BLaER1 treated with 17β-estradiol and CSF1 and Interleukin-3, amounts not matched to agents 10 nM and 100 nM (cell line): ENCODE measurements around the gene AK4.
A peak's percentile ranks its signal among the peaks of the same experiment; 100 is the strongest.
"Not testable (repeated sequence)": the region's sequence is repeated elsewhere in the genome, so short reads cannot be mapped to it uniquely, and the experiment has no call there.

Source experiments
- H3K27ac ChIP-seq, 11 experiments: shearing (Covaris generic); formaldehyde crosslinking; 2 replicates each; pipeline ENCODE4 v1.8.1; 2022
- H3K27me3 ChIP-seq, 11 experiments: shearing (Covaris generic); formaldehyde crosslinking; 2 replicates each; pipeline ENCODE4 v1.8.1; 2022
- H3K36me3 ChIP-seq, 11 experiments: shearing (Covaris generic); formaldehyde crosslinking; 2 replicates each; pipeline ENCODE4 v1.8.1; 2022
- H3K4me1 ChIP-seq, 10 experiments: shearing (Covaris generic); formaldehyde crosslinking; 2 replicates each; pipeline ENCODE4 v1.8.1; 2022
- H3K4me2 ChIP-seq, 11 experiments: shearing (Covaris generic); formaldehyde crosslinking; 2 replicates each; pipeline ENCODE4 v1.8.1; 2022
- H3K4me3 ChIP-seq, 10 experiments: shearing (Covaris generic); formaldehyde crosslinking; 2 replicates each; pipeline ENCODE4 v1.8.1; 2022
- H3K9ac ChIP-seq, 11 experiments: shearing (Covaris generic); formaldehyde crosslinking; 2 replicates each; pipeline ENCODE4 v1.8.1; 2022
- H3K9me3 ChIP-seq, 11 experiments: shearing (Covaris generic); formaldehyde crosslinking; replicated peaks in 1 of 11; 2 replicates each; pipeline ENCODE4 v1.8.1; 2022
- H4K20me1 ChIP-seq, 11 experiments: shearing (Covaris generic); formaldehyde crosslinking; 2 replicates each; pipeline ENCODE4 v1.8.1; 2022
- Cebpa-rat ChIP-seq, 11 experiments: shearing (Covaris generic); IDR thresholded peaks; 2 replicates each; pipeline ENCODE4 v1.8.1; 2022

AK4 gene

GRCh38 chr1:65233782-65234181 lies 85.8 kb downstream of the AK4 start:
- Histone ChIP-seq H3K27ac (no peak overlapping the region), H3K27me3 (no peaks in the 10 kb centered on the region), H3K4me2 (no peak overlapping the region), H3K4me1 (peaks cover 0 to 10% (median 4%) of the 10 kb centered on the region in 10 experiments; a peak in 5 of 20 replicates), H4K20me1 (no peaks in the 10 kb centered on the region), H3K9me3 (peaks cover 0 to 26% (median 12%) of the 10 kb centered on the region in 11 experiments; a peak in 13 of 22 replicates), H3K9ac (no peak overlapping the region), H3K36me3 (peaks cover 0 to 13% (median 6%) of the 10 kb centered on the region in 11 experiments; a peak in 11 of 22 replicates), H3K4me3 (no peak overlapping the region)
- no peak for TF ChIP-seq Cebpa-rat (IDR thresholded peaks at IDR 0.05)

DNA sequence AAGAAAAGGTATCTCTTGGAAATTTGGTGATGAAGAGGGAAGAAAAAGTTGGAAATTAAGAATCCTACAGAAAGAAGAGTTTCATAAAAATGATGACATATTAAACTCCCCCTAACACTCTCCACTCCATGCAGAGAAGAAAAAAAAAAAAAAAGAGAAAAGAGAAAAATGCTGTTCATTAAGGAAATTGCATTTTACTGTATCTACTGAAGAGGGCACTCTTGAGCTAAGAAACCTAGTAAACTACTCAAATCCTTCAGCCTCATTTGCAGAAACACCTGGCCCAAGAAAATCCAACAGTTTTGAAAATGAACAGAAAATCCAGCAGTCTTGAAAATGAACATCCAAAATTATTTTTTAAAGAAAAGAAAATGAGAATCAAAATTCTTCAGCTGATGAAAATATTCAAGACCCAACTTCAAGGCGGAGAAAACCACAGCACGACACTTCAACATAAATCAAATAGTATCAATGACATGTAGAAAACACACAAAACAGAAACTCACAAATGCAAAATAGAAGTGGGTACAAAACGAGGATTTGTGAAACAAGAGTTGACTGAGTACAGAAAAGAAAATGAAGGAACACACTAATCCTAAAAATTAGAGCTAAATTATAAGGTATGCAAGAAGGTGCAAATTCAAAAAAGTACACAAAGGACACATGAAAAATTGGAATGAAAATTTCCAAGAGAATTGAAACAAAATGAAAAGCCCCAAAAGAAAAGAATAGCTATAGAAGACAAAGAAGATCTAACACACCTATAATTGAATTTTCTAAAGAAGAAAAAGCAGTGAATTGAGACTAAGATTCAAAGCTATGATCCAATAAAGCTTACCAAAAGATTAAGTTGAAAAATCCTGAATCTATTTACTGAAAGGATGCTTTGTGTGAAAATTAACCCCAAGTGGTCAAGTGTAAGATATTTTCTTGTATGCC lies 88.1 kb downstream of the AK4 start:
- Histone ChIP-seq H4K20me1 (no peaks in the 10 kb centered on the region), H3K4me1 (no peaks in the 10 kb centered on the region), H3K4me3 (no peak overlapping the region), H3K4me2 (no peak overlapping the region), H3K27ac (no peak overlapping the region), H3K9ac (no peak overlapping the region), H3K9me3 (peaks cover 0 to 26% (median 14%) of the 10 kb centered on the region in 11 experiments; a peak in 13 of 22 replicates), H3K36me3 (no peaks in the 10 kb centered on the region), H3K27me3 (no peaks in the 10 kb centered on the region)
- TF ChIP-seq Cebpa-rat (IDR thresholded peaks at IDR 0.05), result no peak

DNA sequence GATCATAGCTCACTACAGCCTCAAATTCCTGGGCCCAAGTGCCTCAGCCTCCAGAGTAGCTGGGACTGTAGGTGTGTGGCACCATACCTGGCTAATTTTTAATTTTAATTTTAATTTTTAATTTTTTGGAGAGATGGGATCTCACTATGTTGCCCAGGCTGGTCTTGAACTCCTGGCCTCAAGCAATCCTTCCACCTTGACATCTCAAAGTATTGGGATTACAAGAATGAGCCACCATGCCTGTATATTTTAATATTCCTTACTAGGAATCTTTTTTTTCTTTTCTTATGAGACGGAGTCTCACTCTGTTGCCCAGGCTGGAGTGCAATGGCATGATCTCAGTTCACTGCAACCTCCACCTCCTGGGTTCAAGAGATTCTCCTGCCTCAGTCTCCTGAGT lies 89.1 kb downstream of the AK4 start:
- not testable (repeated sequence) for H3K27me3 ChIP-seq, H3K36me3 ChIP-seq, H3K27ac ChIP-seq, H3K4me1 ChIP-seq, H3K9ac ChIP-seq, H3K4me2 ChIP-seq, H3K4me3 ChIP-seq, H4K20me1 ChIP-seq
- peaks cover 0 to 26% (median 14%) of the 10 kb centered on the region in 11 experiments; a peak in 13 of 22 replicates for H3K9me3 ChIP-seq

DNA sequence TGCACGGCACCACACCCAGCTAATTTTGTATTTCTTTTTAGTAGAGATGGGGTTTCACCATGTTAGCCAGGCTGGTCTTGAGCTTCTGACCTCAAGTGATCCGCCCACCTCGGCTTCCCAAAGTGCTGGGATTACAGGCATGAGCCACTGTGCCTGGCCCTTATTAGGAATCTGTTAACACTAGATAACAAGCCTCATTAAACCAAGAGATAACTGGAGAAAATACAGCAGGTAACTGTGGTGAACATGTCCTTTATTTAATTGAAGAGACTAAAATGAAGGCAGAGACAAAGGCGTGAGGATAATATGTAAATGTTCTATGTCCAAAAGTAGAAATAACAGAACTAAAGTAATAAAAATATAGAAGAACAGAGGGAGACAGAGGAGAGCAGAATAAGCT lies 89.5 kb downstream of the AK4 start:
- Histone ChIP-seq H3K27me3 (no peaks in the 10 kb centered on the region), H3K27ac (no peak overlapping the region), H4K20me1 (no peaks in the 10 kb centered on the region), H3K36me3 (no peaks in the 10 kb centered on the region), H3K4me2 (no peak overlapping the region), H3K4me3 (no peak overlapping the region), H3K4me1 (no peaks in the 10 kb centered on the region), H3K9me3 (peaks cover 0 to 26% (median 14%) of the 10 kb centered on the region in 11 experiments; a peak in 13 of 22 replicates), H3K9ac (no peak overlapping the region)
- no peak for TF ChIP-seq Cebpa-rat (IDR thresholded peaks at IDR 0.05)

DNA sequence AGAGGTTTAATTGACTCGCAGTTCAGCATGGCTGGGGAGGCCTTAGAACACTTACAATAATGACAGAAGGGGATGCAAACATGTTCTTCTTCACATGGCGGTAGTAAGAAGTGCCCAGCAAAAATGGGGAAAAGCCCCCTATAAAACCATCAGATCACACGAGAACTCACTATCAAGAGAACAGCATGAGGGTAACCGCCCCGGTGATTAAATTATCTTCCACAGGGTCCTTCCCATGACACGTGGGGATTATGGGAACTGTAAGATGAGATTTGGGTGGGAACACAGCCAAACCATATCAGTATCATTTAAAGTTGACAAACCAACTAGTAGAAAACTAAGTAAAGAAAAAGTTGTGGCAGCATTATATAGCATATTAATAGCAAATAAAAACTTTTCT lies 90.0 kb downstream of the AK4 start:
- H3K27me3 ChIP-seq, result no peaks in the 10 kb centered on the region
- no peak overlapping the region for H3K9ac ChIP-seq
- no peak for TF ChIP-seq Cebpa-rat (IDR thresholded peaks at IDR 0.05)
- no peaks in the 10 kb centered on the region for H4K20me1 ChIP-seq
- no peaks in the 10 kb centered on the region for H3K36me3 ChIP-seq
- H3K9me3 ChIP-seq, result peaks cover 0 to 26% (median 14%) of the 10 kb centered on the region in 11 experiments; a peak in 13 of 22 replicates
- no peak overlapping the region for H3K4me3 ChIP-seq
- no peak overlapping the region for H3K4me2 ChIP-seq
- H3K27ac ChIP-seq, result no peak overlapping the region
- H3K4me1 ChIP-seq, result peaks cover 0 to under 1% (median 0%) of the 10 kb centered on the region in 10 experiments; a peak in 1 of 20 replicates

GRCh38 chr1:65243491-65243890 lies 95.5 kb downstream of the AK4 start:
- Histone ChIP-seq H3K27ac (no peak overlapping the region), H3K4me1 (peaks cover 0 to 11% (median 0%) of the 10 kb centered on the region in 10 experiments; a peak in 4 of 20 replicates), H3K4me2 (peak overlapping the region in 2 of 11 experiments; percentile 34 to 47; a peak in 3 of 22 replicates), H3K4me3 (no peak overlapping the region), H3K27me3 (no peaks in the 10 kb centered on the region), H4K20me1 (no peaks in the 10 kb centered on the region), H3K9ac (no peak overlapping the region), H3K36me3 (no peaks in the 10 kb centered on the region), H3K9me3 (0 out of 22 replicates have a peak, but pooled peaks cover 0 to 4% (median 0%) of the 10 kb centered on the region in 11 experiments)
- no peak for TF ChIP-seq Cebpa-rat (IDR thresholded peaks at IDR 0.05)

DNA sequence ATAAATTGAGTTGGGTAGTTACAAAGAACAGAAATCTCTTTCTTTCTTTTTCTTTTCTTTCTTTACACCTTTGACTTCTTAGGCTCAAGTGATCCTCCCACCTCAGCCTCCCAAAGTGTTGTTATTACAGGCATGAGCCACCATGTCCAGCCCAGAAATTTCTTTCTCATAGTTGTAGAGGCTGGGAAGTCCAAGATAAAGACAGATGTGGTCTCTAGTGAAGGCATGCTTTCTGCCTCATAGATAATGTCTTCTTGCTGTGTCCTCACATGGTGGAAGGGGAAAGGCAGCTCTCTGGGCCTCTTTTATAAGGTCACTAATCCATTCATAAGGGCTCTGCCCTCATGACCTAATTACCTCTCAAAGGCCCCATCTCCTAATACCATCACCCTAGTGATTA lies 97.3 kb downstream of the AK4 start:
- 0 out of 22 replicates have a peak, but pooled peaks cover 0 to 4% (median 0%) of the 10 kb centered on the region in 11 experiments for H3K9me3 ChIP-seq
- no peaks in the 10 kb centered on the region for H3K36me3 ChIP-seq
- no peak overlapping the region for H3K27ac ChIP-seq
- H3K4me3 ChIP-seq, result no peak overlapping the region
- H3K27me3 ChIP-seq, result no peaks in the 10 kb centered on the region
- H4K20me1 ChIP-seq, result no peaks in the 10 kb centered on the region
- TF ChIP-seq Cebpa-rat (IDR thresholded peaks at IDR 0.05), result no peak
- peaks cover 0 to 21% (median 0%) of the 10 kb centered on the region in 10 experiments; a peak in 4 of 20 replicates for H3K4me1 ChIP-seq
- H3K4me2 ChIP-seq, result no peak overlapping the region
- H3K9ac ChIP-seq, result no peak overlapping the region

DNA sequence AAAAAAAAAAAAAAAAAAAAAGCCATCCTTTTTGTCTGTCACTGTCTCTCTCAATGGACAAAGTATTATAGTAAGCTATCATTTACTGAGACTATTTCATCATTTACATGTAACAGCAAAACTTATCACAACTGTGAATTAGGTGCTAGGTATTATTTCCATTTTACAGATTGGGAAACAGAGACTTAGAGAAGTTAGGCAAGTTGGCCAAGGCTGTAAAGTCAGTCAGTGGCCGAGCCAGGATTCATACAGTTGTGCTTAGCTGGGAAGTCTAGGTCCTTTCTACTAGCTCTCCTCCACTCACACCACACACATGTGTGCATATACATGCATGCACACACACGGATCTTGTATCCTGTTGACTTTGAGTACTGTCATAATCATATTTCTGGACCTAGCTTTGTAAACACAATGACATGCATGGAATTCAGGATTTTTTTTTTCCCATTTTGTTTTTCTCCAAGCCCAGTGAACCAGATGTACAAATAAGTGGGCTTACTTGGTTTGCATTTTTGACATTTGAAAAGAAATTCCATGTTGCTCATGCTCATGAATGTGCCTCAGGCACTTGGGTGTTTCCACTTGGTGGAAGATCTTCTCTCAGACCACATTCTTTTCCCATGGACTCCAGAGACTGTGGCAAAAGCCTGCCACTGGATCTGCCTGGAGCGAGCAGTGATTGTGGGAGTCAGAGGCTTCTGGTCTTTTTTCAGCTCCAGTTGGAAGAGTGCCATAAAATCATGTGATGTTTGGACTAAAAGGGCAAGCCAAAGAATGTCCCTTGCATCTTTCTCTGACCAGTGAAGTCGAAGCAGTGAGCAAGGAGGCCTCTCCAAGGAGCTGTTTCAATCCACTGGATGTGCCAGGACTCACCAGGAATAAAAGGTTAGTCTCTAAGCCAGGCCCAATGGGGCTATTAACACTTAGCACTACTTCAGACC lies 99.7 kb downstream of the AK4 start:
- Histone ChIP-seq H3K9ac (no peak overlapping the region), H4K20me1 (no peaks in the 10 kb centered on the region), H3K27ac (no peak overlapping the region)

DNA sequence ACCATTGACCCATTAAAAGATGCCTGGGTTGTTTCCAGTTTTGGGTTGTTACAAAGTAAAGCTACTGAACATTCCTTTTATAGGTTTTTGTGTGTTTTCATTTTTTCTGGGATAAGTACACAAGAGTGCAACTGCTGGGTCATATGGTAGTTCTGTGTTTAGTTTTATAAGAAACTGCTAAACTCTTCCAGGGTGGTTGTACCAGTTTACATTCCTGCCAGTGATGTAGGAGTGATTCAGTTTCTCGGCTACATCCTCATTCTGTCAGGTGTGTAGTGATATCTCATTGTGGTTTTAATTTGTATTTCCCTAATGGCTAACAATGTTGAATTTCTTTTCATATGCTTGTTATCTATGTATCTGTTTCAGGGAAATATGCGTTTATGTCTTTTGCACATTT lies 102.8 kb downstream of the AK4 start:
- Histone ChIP-seq H3K36me3 (no peaks in the 10 kb centered on the region), H3K27me3 (peaks cover 10 to 14% (median 13%) of the 10 kb centered on the region in 11 experiments; a peak in 16 of 22 replicates), H4K20me1 (no peaks in the 10 kb centered on the region), H3K9me3 (no peaks in the 10 kb centered on the region), H3K4me3 (no peak overlapping the region), H3K27ac (no peak overlapping the region), H3K9ac (no peak overlapping the region), H3K4me1 (peaks cover 10 to 23% (median 16%) of the 10 kb centered on the region in 10 experiments; a peak in 19 of 20 replicates), H3K4me2 (no peak overlapping the region)
- TF ChIP-seq Cebpa-rat (IDR thresholded peaks at IDR 0.05), result no peak

More for the DNA sequence above, 99.7 kb downstream of the AK4 start:
- no peak for TF ChIP-seq Cebpa-rat (IDR thresholded peaks at IDR 0.05)
- H3K4me3 ChIP-seq, result no peak overlapping the region
- no peak overlapping the region for H3K4me2 ChIP-seq
- no peaks in the 10 kb centered on the region for H3K36me3 ChIP-seq
- H3K27me3 ChIP-seq, result no peaks in the 10 kb centered on the region
- no peaks in the 10 kb centered on the region for H3K9me3 ChIP-seq
- H3K4me1 ChIP-seq, result peaks cover 0 to 21% (median 0%) of the 10 kb centered on the region in 10 experiments; a peak in 4 of 20 replicates
